Cardiac muscle cell (in vitro differentiated cells and primary cell): ENCODE data around the gene SETBP1. TPM values are rescaled to one million over a fixed set of nuclear protein-coding genes. Genes with fewer than 3 reads are reported as not detected.

Source experiments
- DNase-seq, 2 donors: peaks; one replicate each; pipeline versions ENCODE4 v3.0.0 to v3.0.0-alpha.2; 2010 to 2017; ENCODE audit warnings: low read depth in 1 of 2, low spot score in 1 of 2
- H3K27ac ChIP-seq: fragments of 200-600 bp; sonication (generic); 2 replicates; pipeline ENCODE4 v1.5.1; 2016
- H3K27me3 ChIP-seq: fragments of 200-600 bp; sonication (generic); 2 replicates; pipeline ENCODE4 v1.6.0; 2016; ENCODE audit warnings: control low read depth
- H3K36me3 ChIP-seq: fragments of 200-600 bp; sonication (generic); 2 replicates; pipeline ENCODE4 v1.5.1; 2016; ENCODE audit warnings: control low read depth
- H3K4me1 ChIP-seq: fragments of 200-600 bp; sonication (generic); 2 replicates; pipeline ENCODE4 v1.8.1; 2017; ENCODE audit warnings: low read depth, mild to moderate bottlenecking, mixed run types
- H3K4me3 ChIP-seq: fragments of 200-600 bp; sonication (generic); 2 replicates; pipeline ENCODE4 v1.5.1; 2016; ENCODE audit warnings: mild to moderate bottlenecking
- H3K9me3 ChIP-seq: fragments of 200-600 bp; sonication (generic); 2 replicates; pipeline ENCODE4 v1.5.1; 2017; ENCODE audit warnings: low read depth, mild to moderate bottlenecking, control low read depth
- CTCF ChIP-seq: IDR thresholded peaks from 2 replicates; pipeline ENCODE4 v1.5.1; 2012; ENCODE audit warnings: low read depth, mild to moderate bottlenecking, low read length
- polyA plus RNA-seq: library from polyadenylated mRNA; unstranded; fragments of >200 nt; fragmentation: Nextera tagmentation; extraction: Ambion mirVana; gene quantifications from 2 replicates; pipeline ENCODE4 v1.2.1, GENCODE V29; 2016
- total RNA-seq: library from RNA; depleted of rRNA; stranded (reverse); fragments of >200 nt; gene quantifications from 2 replicates; pipeline ENCODE4 v1.2.3, GENCODE V29; 2016

SETBP1 gene
- total and polyA plus RNA-seq, 2 experiments from 2014 or later, result 6.3 to 30.6 TPM

- no peak for TF ChIP-seq CTCF
- Histone ChIP-seq H3K27ac (no peak overlapping the region), H3K4me3 (no peak overlapping the region), H3K36me3 (no peaks in the 10 kb centered on the region), H3K4me1 (no peaks in the 10 kb centered on the region), H3K27me3 (no peaks in the 10 kb centered on the region), H3K9me3 (no peaks in the 10 kb centered on the region)
- DNase-seq, result no peak
These were observed 329.1 kb downstream of the SETBP1 start for GRCh38 chr18:45009756-45010155.

- TF ChIP-seq CTCF, result no peak
- Histone ChIP-seq H3K9me3 (no peaks in the 10 kb centered on the region), H3K36me3 (no peaks in the 10 kb centered on the region), H3K4me3 (no peak overlapping the region), H3K4me1 (no peaks in the 10 kb centered on the region), H3K27ac (no peak overlapping the region), H3K27me3 (no peaks in the 10 kb centered on the region)
- no peak for DNase-seq
These were observed 331.6 kb downstream of the SETBP1 start for GRCh38 chr18:45012286-45012685.

- Histone ChIP-seq H3K27ac (no peak overlapping the region), H3K27me3 (no peaks in the 10 kb centered on the region), H3K4me1 (no peaks in the 10 kb centered on the region), H3K36me3 (no peaks in the 10 kb centered on the region), H3K4me3 (no peak overlapping the region), H3K9me3 (no peaks in the 10 kb centered on the region)
- peak in 1 of 2 donors; percentile 73 for DNase-seq
- TF ChIP-seq CTCF, result peak; percentile 43
These were observed 333.4 kb downstream of the SETBP1 start for GRCh38 chr18:45014047-45014501.

- no peak overlapping the region for H3K27ac ChIP-seq
- DNase-seq, result no peak
- no peaks in the 10 kb centered on the region for H3K27me3 ChIP-seq
- H3K36me3 ChIP-seq, result no peaks in the 10 kb centered on the region
- no peak for TF ChIP-seq CTCF
- H3K4me3 ChIP-seq, result no peak overlapping the region
- no peaks in the 10 kb centered on the region for H3K9me3 ChIP-seq
- H3K4me1 ChIP-seq, result no peaks in the 10 kb centered on the region
These were observed 335.1 kb downstream of the SETBP1 start for GRCh38 chr18:45015788-45016128.

- DNase-seq, result no peak
- peaks cover 11% of the 10 kb centered on the region for H3K4me1 ChIP-seq
- no peaks in the 10 kb centered on the region for H3K9me3 ChIP-seq
- no peak for TF ChIP-seq CTCF
- no peak overlapping the region for H3K27ac ChIP-seq
- H3K27me3 ChIP-seq, result no peaks in the 10 kb centered on the region
- no peaks in the 10 kb centered on the region for H3K36me3 ChIP-seq
- H3K4me3 ChIP-seq, result no peak overlapping the region
These were observed 338.8 kb downstream of the SETBP1 start for GRCh38 chr18:45019469-45019868.

GRCh38 chr18:45023519-45023918, 342.8 kb downstream of the SETBP1 start:
- no peaks in the 10 kb centered on the region for H3K36me3 ChIP-seq
- H3K27me3 ChIP-seq, result no peaks in the 10 kb centered on the region
- no peak for TF ChIP-seq CTCF
- no peak overlapping the region for H3K4me3 ChIP-seq
- H3K27ac ChIP-seq, result no peak overlapping the region
- peaks cover 14% of the 10 kb centered on the region for H3K4me1 ChIP-seq
- no peak for DNase-seq
- H3K9me3 ChIP-seq, result no peaks in the 10 kb centered on the region
